K562 (cell line): Measurements from ENCODE around the gene FGFR4. TPM values are rescaled to one million over a fixed set of nuclear protein-coding genes. Genes with fewer than 3 reads are reported as not detected.

Experiments used
- ATAC-seq: fragments of 200-7000 bp; cut with Tn5 transposase; 3 replicates; pipeline ENCODE4 v1.9.1; 2020; ENCODE audit warnings: moderate library complexity
- BruUV-seq: library from RNA; stranded (reverse); fragments of 400-500 nt; replicated peaks from 2 replicates; lab custom pipeline; 2021; lab: Mats Ljungman, UMichigan
- CTCF ChIA-PET: fragments of 300-600 bp; formaldehyde crosslinking; extraction: SDS; loops from one replicate; lab custom pipeline; 2021; ENCODE audit warnings: low intra/inter-chr PET ratio; lab: Yijun Ruan, JAX
- POLR2A ChIA-PET: fragments of 300-600, 350-650 bp; sonication (Branson Sonifier 250); formaldehyde crosslinking; extraction: SDS; loops from one replicate; lab custom pipeline; 2021; ENCODE audit warnings: antibody characterized with exemption, inconsistent platforms; lab: Yijun Ruan, JAX
- DNase-seq, 4 experiments: peaks; one replicate each; pipeline versions ENCODE4 v3.0.0 to v3.0.0-alpha.2; 2011 to 2018; ENCODE audit warnings: low spot score in 3 of 4, mixed read lengths in 3 of 4; ENCODE audit errors: extremely low read depth in 1 of 4
- FAIRE-seq: peaks from 2 replicates; lab custom pipeline; 2011; peaks lifted over from hg19 to GRCh38; lab: Jason Lieb, UNC
- H2AFZ ChIP-seq: 2 replicates; pipeline ENCODE4 v1.6.0; 2011; ENCODE audit warnings: low read depth, low read length, control low read depth, inconsistent platforms
- H3K27ac ChIP-seq: fragments of 200-600 bp; 3 replicates; pipeline ENCODE4 v1.8.0; 2011; ENCODE audit warnings: low read depth, mild to moderate bottlenecking, control low read depth, inconsistent platforms, low read length, moderate library complexity, mixed read lengths; ENCODE audit errors: extremely low read depth
- H3K27me3 ChIP-seq, 2 experiments: fragments of 300-600 bp in 1 of 2; 2 replicates in 1 of 2; 3 replicates in 1 of 2; pipeline versions ENCODE4 v1.6.0 to v1.8.0; 2011; ENCODE audit warnings: inconsistent platforms in 2 of 2, low read length in 2 of 2, mild to moderate bottlenecking in 1 of 2, mixed read lengths in 1 of 2, moderate library complexity in 1 of 2; ENCODE audit not compliant: control insufficient read depth in 2 of 2, insufficient read depth in 2 of 2
- H3K36me3 ChIP-seq: fragments of 300-600 bp; 3 replicates; pipeline ENCODE4 v1.8.0; 2011; ENCODE audit warnings: mild to moderate bottlenecking, low read length, inconsistent platforms; ENCODE audit not compliant: control insufficient read depth, insufficient read depth
- H3K4me1 ChIP-seq, 2 experiments: fragments of 200-600 bp in 1 of 2; replicated peaks in 1 of 2; 2 replicates in 1 of 2; 3 replicates in 1 of 2; pipeline versions ENCODE4 v1.5.1 to v1.8.0; 2011; ENCODE audit warnings: inconsistent platforms in 2 of 2, low read length in 2 of 2, mild to moderate bottlenecking in 1 of 2, mixed read lengths in 1 of 2, moderate library complexity in 1 of 2; ENCODE audit not compliant: control insufficient read depth in 2 of 2, insufficient read depth in 2 of 2
- H3K4me2 ChIP-seq: 2 replicates; pipeline ENCODE4 v1.6.1; 2011; ENCODE audit warnings: low read length, control low read depth, inconsistent platforms, mixed read lengths; ENCODE audit not compliant: insufficient read depth
- H3K4me3 ChIP-seq: fragments of 200-600 bp; sonication (generic), shearing (Covaris generic); 2 replicates; pipeline ENCODE4 v1.5.1; 2016; ENCODE audit warnings: control low read depth, inconsistent platforms
- H3K79me2 ChIP-seq: fragments of 200-600 bp; 3 replicates; pipeline ENCODE4 v1.8.0; 2011; ENCODE audit warnings: low read length, inconsistent platforms; ENCODE audit not compliant: control insufficient read depth, insufficient read depth
- H3K9ac ChIP-seq, 2 experiments: 2 replicates each; pipeline versions ENCODE4 v1.6.0 to v1.6.1; 2011; ENCODE audit warnings: low read depth in 2 of 2, low read length in 2 of 2, control low read depth in 1 of 2, inconsistent platforms in 1 of 2, mild to moderate bottlenecking in 1 of 2, mixed read lengths in 1 of 2; ENCODE audit not compliant: insufficient read depth in 1 of 2
- H3K9me1 ChIP-seq: one replicate; pipeline ENCODE4 v1.6.0; 2011; ENCODE audit warnings: inconsistent platforms, mild to moderate bottlenecking, low read length, moderate library complexity; ENCODE audit not compliant: control insufficient read depth, insufficient read depth
- H3K9me3 ChIP-seq: replicated peaks from 2 replicates; pipeline ENCODE4 v1.5.1; 2011; ENCODE audit warnings: low read depth, low read length, inconsistent platforms; ENCODE audit not compliant: control insufficient read depth, insufficient read depth
- H4K20me1 ChIP-seq: replicated peaks from 2 replicates; pipeline ENCODE4 v1.6.1; 2011; ENCODE audit warnings: low read length, inconsistent platforms, mixed read lengths; ENCODE audit not compliant: control insufficient read depth, insufficient read depth
- ZNF121 ChIP-seq: sonication (generic); formaldehyde crosslinking; conservative IDR thresholded peaks from 2 replicates; pipeline ENCODE4 v1.8.0; 2022; ENCODE audit warnings: missing genetic modification reagents
- WGBS: fragments of 100-300 bp; shearing (Covaris generic); methylation state at CpG from one replicate; pipeline ENCODE4 v1.1.6; 2016; ENCODE audit warnings: low coverage, mixed read lengths; ENCODE audit not compliant: insufficient coverage; ENCODE audit errors: missing lambda C conversion rate; 5-methylcytosine and 5-hydroxymethylcytosine counted together
- in situ Hi-C: fragments of 300-500 bp; cut with MboI; formaldehyde crosslinking; loops from 4 replicates; pipeline ENCODE4 v1.15.0; 2018; ENCODE audit warnings: inconsistent platforms, mixed read lengths
- intact Hi-C: fragments of 100-400 bp; cut with micrococcal nuclease; formaldehyde crosslinking; loops from 2 replicates; pipeline ENCODE4 v1.14.2; 2022
- polyA plus RNA-seq, 8 experiments: library from polyadenylated mRNA; depleted of rRNA in 4 of 8; stranded (reverse) in 5 of 8; unstranded in 3 of 8; fragments of >200 nt; fragmentation: Nextera tagmentation in 2 of 8; fragmentation: Illumina TruSeq in 1 of 8; extraction: Ambion mirVana in 2 of 8; extraction: Trizol in 1 of 8; gene quantifications; 2 replicates each; pipeline versions ENCODE4 v1.2.1 to v1.2.3, GENCODE V29; 2011 to 2014; ENCODE audit warnings: inconsistent platforms in 1 of 8, missing spikeins in 1 of 8
- total RNA-seq, 7 experiments: library from RNA; depleted of rRNA in 6 of 7; stranded (reverse); fragments of >200 nt in 6 of 7; fragmentation: Illumina TruSeq in 2 of 7; extraction: Trizol in 2 of 7; gene quantifications; 2 replicates each; pipeline versions ENCODE4 v1.2.1 to v1.2.3, GENCODE V29; 2011 to 2021; ENCODE audit warnings: low replicate concordance in 1 of 7
- TF ChIP-seq, protein P1 (sequence below): IDR thresholded peaks from 3 replicates; pipeline ENCODE4 v1.6.1; 2011; ENCODE audit warnings: borderline replicate concordance, mild to moderate bottlenecking, moderate library complexity; ENCODE audit not compliant: insufficient read length; ENCODE audit errors: extremely low read depth

The FGFR4 gene
- total and polyA plus RNA-seq, 9 of the 15 experiments (the other 6 are each of a cell fraction or from before 2014, with no cell fraction given) = 0.76 to 35.4 (median 7.5) TPM

DNA sequence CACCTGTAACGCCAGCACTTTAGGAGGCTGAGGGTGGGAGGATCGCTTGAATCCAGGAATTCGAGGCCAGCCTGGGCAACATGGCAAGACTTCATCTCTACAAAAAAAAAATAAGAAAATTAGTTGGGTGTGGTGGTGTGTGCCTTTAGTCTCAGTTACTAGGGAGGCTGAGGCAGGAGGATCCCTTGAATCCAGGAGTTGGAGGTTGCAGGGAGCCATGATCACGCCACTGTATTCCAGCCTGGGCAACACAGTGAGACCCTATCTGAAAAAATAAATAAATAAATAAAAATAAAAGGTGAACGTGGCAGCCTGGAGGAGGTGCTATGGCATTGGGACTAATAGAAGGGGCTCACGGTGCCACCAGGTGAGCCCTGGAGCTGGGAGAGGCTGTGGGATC is 7.1 kb downstream of the FGFR4 start:
- in situ Hi-C loops (no loop called here), intact Hi-C loops (no loop called here)
- no peak for ATAC-seq
- ChIA-PET CTCF (no interaction called here), POLR2A (no interaction called here)
- no peak for FAIRE-seq
- Histone ChIP-seq H3K4me1 (peaks cover 6 to 54% of the 10 kb centered on the region in 2 experiments; a peak in 3 of 5 replicates), H3K79me2 (no peaks in the 10 kb centered on the region), H3K27me3 (no peaks in the 10 kb centered on the region), H3K27ac (no peak overlapping the region), H3K9me3 (no peaks in the 10 kb centered on the region), H3K9ac (peak overlapping the region in 1 of 2 experiments; percentile 45; a peak in 1 of 4 replicates), H3K4me3 (no peak overlapping the region), H3K9me1 (no peaks in the 10 kb centered on the region), H3K36me3 (peaks cover 5% of the 10 kb centered on the region; the same call in 2 of the 3 replicates), H3K4me2 (no peak overlapping the region), H2AFZ (no peak overlapping the region), H4K20me1 (no peaks in the 10 kb centered on the region)
- no peak for DNase-seq
- peak; percentile 50; the same call in 1 of the 2 replicates for TF ChIP-seq ZNF121 (CRISPR knock-in tag)
- TF ChIP-seq, protein P1, sequence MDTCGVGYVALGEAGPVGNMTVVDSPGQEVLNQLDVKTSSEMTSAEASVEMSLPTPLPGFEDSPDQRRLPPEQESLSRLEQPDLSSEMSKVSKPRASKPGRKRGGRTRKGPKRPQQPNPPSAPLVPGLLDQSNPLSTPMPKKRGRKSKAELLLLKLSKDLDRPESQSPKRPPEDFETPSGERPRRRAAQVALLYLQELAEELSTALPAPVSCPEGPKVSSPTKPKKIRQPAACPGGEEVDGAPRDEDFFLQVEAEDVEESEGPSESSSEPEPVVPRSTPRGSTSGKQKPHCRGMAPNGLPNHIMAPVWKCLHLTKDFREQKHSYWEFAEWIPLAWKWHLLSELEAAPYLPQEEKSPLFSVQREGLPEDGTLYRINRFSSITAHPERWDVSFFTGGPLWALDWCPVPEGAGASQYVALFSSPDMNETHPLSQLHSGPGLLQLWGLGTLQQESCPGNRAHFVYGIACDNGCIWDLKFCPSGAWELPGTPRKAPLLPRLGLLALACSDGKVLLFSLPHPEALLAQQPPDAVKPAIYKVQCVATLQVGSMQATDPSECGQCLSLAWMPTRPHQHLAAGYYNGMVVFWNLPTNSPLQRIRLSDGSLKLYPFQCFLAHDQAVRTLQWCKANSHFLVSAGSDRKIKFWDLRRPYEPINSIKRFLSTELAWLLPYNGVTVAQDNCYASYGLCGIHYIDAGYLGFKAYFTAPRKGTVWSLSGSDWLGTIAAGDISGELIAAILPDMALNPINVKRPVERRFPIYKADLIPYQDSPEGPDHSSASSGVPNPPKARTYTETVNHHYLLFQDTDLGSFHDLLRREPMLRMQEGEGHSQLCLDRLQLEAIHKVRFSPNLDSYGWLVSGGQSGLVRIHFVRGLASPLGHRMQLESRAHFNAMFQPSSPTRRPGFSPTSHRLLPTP = no peak
- 78% methylated on average over 6 of the region's 6 CpGs for WGBS
- BruUV-seq = no TSS peak
